Prostate gland (tissue), 2 donors: ENCODE data around the gene DPEP2. TPM values are rescaled to one million over a fixed set of nuclear protein-coding genes. Genes with fewer than 3 reads are reported as not detected.
"Not testable (repeated sequence)": the region's sequence is repeated elsewhere in the genome, so short reads cannot be mapped to it uniquely, and the experiment has no call there.

ENCODE experiments used
- DNase-seq: peaks from one replicate; pipeline ENCODE4 v3.0.0-alpha.2; 2019; ENCODE audit warnings: low spot score
- H3K27ac ChIP-seq, 2 donors: fragments of 200-600 bp; sonication (generic); 2 replicates each; pipeline ENCODE4 v1.5.1; 2017 to 2019
- H3K27me3 ChIP-seq: fragments of 200-600 bp; sonication (generic); replicated peaks from 2 replicates; pipeline ENCODE4 v1.5.1; 2019; ENCODE audit not compliant: insufficient read depth
- H3K36me3 ChIP-seq, 2 donors: fragments of 200-600 bp; sonication (generic); 1 replicate in 1 of 2; 2 replicates in 1 of 2; pipeline versions ENCODE4 v1.5.1 to v1.8.1; 2017 to 2019
- H3K4me1 ChIP-seq: fragments of 200-600 bp; sonication (generic); replicated peaks from 2 replicates; pipeline ENCODE4 v1.5.1; 2019
- H3K4me3 ChIP-seq, 2 donors: fragments of 200-600 bp; sonication (generic); 2 replicates each; pipeline ENCODE4 v1.5.1; 2017 to 2019
- H3K9me3 ChIP-seq: fragments of 200-600 bp; sonication (generic); 2 replicates; pipeline ENCODE4 v1.5.1; 2017
- CTCF ChIP-seq, 4 experiments: fragments of 200-600 bp in 2 of 4; fragments of 450-650 bp in 2 of 4; sonication (generic) in 2 of 4; IDR thresholded peaks; 1 replicate in 3 of 4; 2 replicates in 1 of 4; pipeline ENCODE4 v1.5.1; 2016 to 2019; ENCODE audit warnings: antibody characterized with exemption in 4 of 4, mild to moderate bottlenecking in 2 of 4, moderate library complexity in 2 of 4
- POLR2A ChIP-seq: fragments of 450-650 bp; IDR thresholded peaks from one replicate; pipeline ENCODE4 v1.6.1; 2016; ENCODE audit warnings: antibody characterized with exemption, mild to moderate bottlenecking
- POLR2AphosphoS5 ChIP-seq: sonication (generic); formaldehyde crosslinking; IDR thresholded peaks from one replicate; pipeline ENCODE4 v1.6.1; 2017; ENCODE audit warnings: antibody characterized with exemption
- WGBS: methylation state at CpG from one replicate; pipeline ENCODE4 v1.1.5; 2018; 5-methylcytosine and 5-hydroxymethylcytosine counted together
- intact Hi-C: fragments of 100-400 bp; cut with DNase I; formaldehyde crosslinking; loops from one replicate; pipeline ENCODE4 v1.14.2; 2022
- total RNA-seq, 2 donors: library from RNA; depleted of rRNA; stranded (reverse); fragments of >200 nt; gene quantifications; one replicate each; pipeline ENCODE4 v1.1.0, GENCODE V29; 2016

Gene DPEP2
- total RNA-seq, 2 donors from 2014 or later: 0.41 to 2.4 TPM

DNA sequence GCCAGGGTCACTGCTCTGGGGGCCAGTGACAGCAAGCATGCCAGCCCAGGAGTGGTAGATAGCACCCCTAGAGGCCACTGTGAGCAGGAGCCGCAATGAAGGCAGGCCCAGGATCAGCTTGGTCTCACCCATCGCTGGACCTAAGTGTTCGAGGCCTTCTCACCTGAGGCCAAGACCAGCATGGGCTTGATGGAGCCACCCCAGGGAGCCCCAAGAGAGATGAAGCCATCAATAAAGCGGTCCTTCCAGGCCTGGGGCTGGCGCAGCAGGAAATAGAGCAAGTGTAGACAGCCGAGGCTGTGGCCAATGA, 57.1 kb downstream of the DPEP2 start:
- H3K9me3 ChIP-seq: no peaks in the 10 kb centered on the region
- peaks cover 12 to 21% of the 10 kb centered on the region in 2 donors for H3K36me3 ChIP-seq
- 70% methylated on average over 6 of the region's 6 CpGs for WGBS
- no peaks in the 10 kb centered on the region for H3K27me3 ChIP-seq
- intact Hi-C loops: no loop called here
- H3K4me3 ChIP-seq: no peak overlapping the region
- no peak for DNase-seq
- peaks cover 4% of the 10 kb centered on the region for H3K4me1 ChIP-seq
- no peak for TF ChIP-seq POLR2A
- no peak for TF ChIP-seq POLR2AphosphoS5
- peak in 3 of 4 experiments; percentile 26 to 50 (median 34) for TF ChIP-seq CTCF (IDR thresholded peaks at IDR 0.05)
- no peak overlapping the region for H3K27ac ChIP-seq

GRCh38 chr16:67941469-67942199, 57.6 kb downstream of the DPEP2 start:
- no peak for TF ChIP-seq CTCF (IDR thresholded peaks at IDR 0.05)
- TF ChIP-seq POLR2A: no peak
- no peak for TF ChIP-seq POLR2AphosphoS5
- H3K27ac ChIP-seq: no peak overlapping the region
- no peaks in the 10 kb centered on the region for H3K9me3 ChIP-seq
- no peak overlapping the region for H3K4me3 ChIP-seq
- H3K36me3 ChIP-seq: peaks cover 12 to 16% of the 10 kb centered on the region in 2 donors
- no peak for DNase-seq
- no peaks in the 10 kb centered on the region for H3K27me3 ChIP-seq
- 79% methylated on average over 9 of the region's 9 CpGs for WGBS
- intact Hi-C loops: no loop called here
- peaks cover 7% of the 10 kb centered on the region for H3K4me1 ChIP-seq

DNA sequence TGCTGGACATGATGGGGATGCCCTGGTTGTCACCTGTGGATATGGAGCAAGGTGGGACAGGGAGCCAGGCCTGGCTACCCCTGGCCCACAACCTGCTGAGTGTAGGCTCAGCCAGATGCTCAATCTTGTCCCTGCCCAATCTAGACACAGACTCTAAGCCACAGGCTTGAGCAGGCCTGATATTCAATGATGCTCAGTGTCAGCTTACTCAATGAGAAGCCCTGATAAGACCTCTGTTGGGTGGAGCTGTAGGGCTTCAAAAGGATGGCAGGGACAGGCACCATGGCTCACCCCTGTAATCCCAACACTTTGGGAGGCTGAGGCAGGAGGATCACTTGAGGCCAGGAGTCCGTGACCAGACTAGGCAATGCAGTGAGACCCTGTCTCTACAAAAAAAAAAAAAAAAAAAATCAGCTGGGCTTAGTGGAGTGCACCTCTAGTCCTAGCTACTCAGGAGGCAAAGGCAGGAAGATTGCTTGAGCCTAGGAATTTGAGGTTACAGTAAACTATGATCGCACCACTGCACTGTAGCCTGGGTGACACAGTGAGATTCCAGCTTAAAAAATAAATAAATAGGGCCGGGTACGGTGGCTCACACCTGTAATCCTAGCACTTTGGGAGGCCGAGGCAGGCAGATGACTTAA, 58.7 kb downstream of the DPEP2 start:
- peaks cover 7% of the 10 kb centered on the region for H3K4me1 ChIP-seq
- H3K27me3 ChIP-seq: no peaks in the 10 kb centered on the region

GRCh38 chr16:67939507-67940445, 59.5 kb downstream of the DPEP2 start:
- DNase-seq: peak; percentile 57
- TF ChIP-seq POLR2AphosphoS5 (peak; percentile 13), CTCF (IDR thresholded peaks at IDR 0.05) (no peak), POLR2A (no peak)
- WGBS: 64% methylated on average over 33 of the region's 33 CpGs
- no peak overlapping the region for H3K4me3 ChIP-seq
- intact Hi-C loops: loop anchor here (10.0 kb wide), 1 partner anchor 405 kb away; no protein-coding TSS in a partner anchor
- H3K9me3 ChIP-seq: no peaks in the 10 kb centered on the region
- no peak overlapping the region for H3K27ac ChIP-seq
- no peaks in the 10 kb centered on the region for H3K27me3 ChIP-seq
- H3K4me1 ChIP-seq: peaks cover 14% of the 10 kb centered on the region
- H3K36me3 ChIP-seq: peaks cover 0 to 3% of the 10 kb centered on the region in 2 donors

More for the DNA sequence above, 58.7 kb downstream of the DPEP2 start:
- intact Hi-C loops: no loop called here
- no peaks in the 10 kb centered on the region for H3K9me3 ChIP-seq
- 96% methylated on average over 5 of the region's 5 CpGs for WGBS
- H3K27ac ChIP-seq: no peak overlapping the region
- H3K4me3 ChIP-seq: no peak overlapping the region
- no peak for DNase-seq
- peaks cover 2 to 6% of the 10 kb centered on the region in 2 donors for H3K36me3 ChIP-seq
- no peak for TF ChIP-seq CTCF (IDR thresholded peaks at IDR 0.05)
- no peak for TF ChIP-seq POLR2A
- TF ChIP-seq POLR2AphosphoS5: no peak

- not testable (repeated sequence) for H3K4me3 ChIP-seq, H3K9me3 ChIP-seq, H3K27me3 ChIP-seq, DNase-seq, H3K27ac ChIP-seq, H3K36me3 ChIP-seq
- H3K4me1 ChIP-seq: peaks cover 14% of the 10 kb centered on the region
- 90% methylated on average over 5 of the region's 5 CpGs for WGBS
- intact Hi-C loops: loop anchor here (10.0 kb wide), 1 partner anchor 403 kb away; no protein-coding TSS in a partner anchor
Observed at GRCh38 chr16:67937713-67938112, 61.6 kb downstream of the DPEP2 start.
